Caco-2 (cell line): ENCODE results near the gene AKR1B1. TPM values are rescaled to one million over a fixed set of nuclear protein-coding genes. Genes with fewer than 3 reads are reported as not detected.

ENCODE experiments used
- BruUV-seq: library from RNA; stranded (reverse); fragments of 400-500 nt; replicated peaks from 2 replicates; lab custom pipeline; 2021; lab: Mats Ljungman, UMichigan
- CTCF ChIA-PET: fragments of 300-600 bp; sonication (Branson Sonifier 250); formaldehyde crosslinking; loops from one replicate; lab custom pipeline; 2022; ENCODE audit warnings: antibody characterized with exemption; lab: Charles Lee
- POLR2A ChIA-PET: fragments of 300-600 bp; sonication (Branson Sonifier 250); formaldehyde crosslinking; loops from one replicate; lab custom pipeline; 2022; ENCODE audit warnings: antibody characterized with exemption; lab: Charles Lee
- DNase-seq, 2 experiments: peaks; one replicate each; pipeline versions ENCODE4 v3.0.0 to v3.0.0-alpha.2; 2020 to 2022
- H3K27me3 ChIP-seq: replicated peaks from 2 replicates; pipeline ENCODE4 v1.6.0; 2011; ENCODE audit warnings: low read length; ENCODE audit not compliant: control insufficient read depth, insufficient read depth
- H3K36me3 ChIP-seq: 2 replicates; pipeline ENCODE4 v1.5.1; 2011; ENCODE audit warnings: low read length; ENCODE audit not compliant: control insufficient read depth, insufficient read depth
- H3K4me1 ChIP-seq: fragments of 250-450 bp; sonication (Bioruptor Pico); 2 replicates; pipeline ENCODE4 v1.5.1; 2020; ENCODE audit warnings: mild to moderate bottlenecking
- H3K4me3 ChIP-seq: 2 replicates; pipeline ENCODE4 v1.5.1; 2011; ENCODE audit warnings: low read depth, mild to moderate bottlenecking, control low read depth, low read length
- H3K9me3 ChIP-seq: fragments of 250-450 bp; sonication (Bioruptor Pico); 2 replicates; pipeline ENCODE4 v1.5.1; 2020; ENCODE audit warnings: mild to moderate bottlenecking, moderate library complexity
- H3K27ac Mint-ChIP-seq: one replicate; pipeline ENCODE4 v1.8.0; 2022; ENCODE audit warnings: mixed read lengths; ENCODE audit not compliant: unreplicated experiment
- H3K27me3 Mint-ChIP-seq: one replicate; pipeline ENCODE4 v1.8.0; 2022; ENCODE audit warnings: mixed read lengths; ENCODE audit not compliant: insufficient read depth, unreplicated experiment
- H3K36me3 Mint-ChIP-seq: one replicate; pipeline ENCODE4 v1.8.0; 2022; ENCODE audit warnings: mild to moderate bottlenecking, mixed read lengths; ENCODE audit not compliant: insufficient read depth, unreplicated experiment
- H3K4me1 Mint-ChIP-seq: one replicate; pipeline ENCODE4 v1.8.0; 2022; ENCODE audit warnings: low read depth, mixed read lengths; ENCODE audit not compliant: unreplicated experiment
- H3K4me3 Mint-ChIP-seq: one replicate; pipeline ENCODE4 v1.8.0; 2022; ENCODE audit warnings: mild to moderate bottlenecking, moderate library complexity, mixed read lengths; ENCODE audit not compliant: unreplicated experiment
- H3K9me3 Mint-ChIP-seq: one replicate; pipeline ENCODE4 v1.8.0; 2022; ENCODE audit warnings: mixed read lengths; ENCODE audit not compliant: unreplicated experiment
- intact Hi-C: fragments of 100-400 bp; cut with micrococcal nuclease; formaldehyde crosslinking; loops from one replicate; pipeline ENCODE4 v1.10.0; 2022; ENCODE audit not compliant: unreplicated experiment
- total RNA-seq: library from RNA; stranded (reverse); gene quantifications from 2 replicates; pipeline ENCODE4 v1.2.3, GENCODE V29; 2022
- TF ChIP-seq, protein P1 (sequence below), 2 experiments: fragments of 200-600 bp in 1 of 2; IDR thresholded peaks; 1 replicate in 1 of 2; 2 replicates in 1 of 2; pipeline versions ENCODE4 v1.5.1 to v1.8.0; 2011 to 2022; ENCODE audit warnings: antibody characterized with exemption in 1 of 2, control low read depth in 1 of 2, inconsistent platforms in 1 of 2, low read depth in 1 of 2, low read length in 1 of 2, mild to moderate bottlenecking in 1 of 2, moderate library complexity in 1 of 2; ENCODE audit not compliant: insufficient read depth in 1 of 2, severe bottlenecking in 1 of 2, unreplicated experiment in 1 of 2

Gene AKR1B1
- total RNA-seq, 1 experiment from 2014 or later: 58.6 TPM

DNA sequence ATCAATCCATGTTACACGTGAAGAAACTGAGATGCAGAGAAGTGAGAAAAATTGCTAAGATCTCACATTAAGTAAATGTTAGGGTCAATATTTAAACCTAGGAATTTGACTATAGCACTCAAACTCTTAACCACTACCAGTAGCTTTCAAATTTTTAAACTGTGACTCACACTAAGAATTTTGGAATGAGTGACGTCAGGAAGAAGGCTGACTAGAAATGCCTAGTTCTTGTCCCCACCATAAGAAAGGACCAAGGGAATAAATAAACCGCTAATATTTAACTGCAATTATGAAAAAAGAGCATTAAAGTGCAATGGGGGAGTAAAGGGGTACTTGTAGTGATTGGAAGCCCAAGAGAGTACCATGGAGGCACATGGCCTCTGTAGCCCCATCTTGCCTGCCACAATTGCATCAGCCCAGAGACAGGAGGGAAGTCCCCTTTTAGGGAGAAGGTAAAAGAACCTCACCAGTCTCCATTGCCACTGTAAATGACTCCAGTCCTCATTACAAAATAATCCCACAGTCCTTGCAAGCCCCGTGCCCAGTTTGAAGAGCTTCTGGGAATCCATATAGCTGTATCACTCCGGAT, 3.5 kb upstream of the AKR1B1 start:
- no peak for DNase-seq

DNA sequence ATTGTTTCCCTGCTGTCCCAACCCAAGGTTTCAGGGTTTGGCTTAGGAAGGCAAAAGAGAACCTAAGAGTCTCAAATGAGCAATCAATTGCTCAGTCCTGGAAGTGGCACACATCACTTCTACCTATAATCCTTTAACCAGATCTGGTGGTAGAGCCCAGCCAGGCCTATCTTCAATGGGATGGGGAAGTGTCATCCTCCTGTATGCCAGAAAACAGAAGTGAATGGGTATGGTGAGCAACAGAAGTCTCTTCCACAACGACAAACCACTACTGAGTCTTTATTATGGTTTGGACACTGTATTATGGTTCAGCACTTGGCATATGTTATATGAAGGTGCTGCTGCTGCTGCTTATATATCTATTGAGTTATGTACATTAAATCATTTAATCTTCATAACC, 3.0 kb upstream of the AKR1B1 start:
- intact Hi-C loops: no loop called here
- no TSS peak for BruUV-seq
- TF ChIP-seq, protein P1, sequence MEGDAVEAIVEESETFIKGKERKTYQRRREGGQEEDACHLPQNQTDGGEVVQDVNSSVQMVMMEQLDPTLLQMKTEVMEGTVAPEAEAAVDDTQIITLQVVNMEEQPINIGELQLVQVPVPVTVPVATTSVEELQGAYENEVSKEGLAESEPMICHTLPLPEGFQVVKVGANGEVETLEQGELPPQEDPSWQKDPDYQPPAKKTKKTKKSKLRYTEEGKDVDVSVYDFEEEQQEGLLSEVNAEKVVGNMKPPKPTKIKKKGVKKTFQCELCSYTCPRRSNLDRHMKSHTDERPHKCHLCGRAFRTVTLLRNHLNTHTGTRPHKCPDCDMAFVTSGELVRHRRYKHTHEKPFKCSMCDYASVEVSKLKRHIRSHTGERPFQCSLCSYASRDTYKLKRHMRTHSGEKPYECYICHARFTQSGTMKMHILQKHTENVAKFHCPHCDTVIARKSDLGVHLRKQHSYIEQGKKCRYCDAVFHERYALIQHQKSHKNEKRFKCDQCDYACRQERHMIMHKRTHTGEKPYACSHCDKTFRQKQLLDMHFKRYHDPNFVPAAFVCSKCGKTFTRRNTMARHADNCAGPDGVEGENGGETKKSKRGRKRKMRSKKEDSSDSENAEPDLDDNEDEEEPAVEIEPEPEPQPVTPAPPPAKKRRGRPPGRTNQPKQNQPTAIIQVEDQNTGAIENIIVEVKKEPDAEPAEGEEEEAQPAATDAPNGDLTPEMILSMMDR (IDR thresholded peaks at IDR 0.05; ENCODE audit: insufficient read depth in 1 of 2, low read depth in 1 of 2, low read length in 1 of 2, severe bottlenecking in 1 of 2, unreplicated experiment in 1 of 2): no peak
- Mint-ChIP-seq H3K4me3 (no peak overlapping the region), H3K36me3 (no peaks in the 10 kb centered on the region), H3K9me3 (peaks cover 21% of the 10 kb centered on the region), H3K4me1 (no peaks in the 10 kb centered on the region), H3K27ac (no peak overlapping the region), H3K27me3 (no peaks in the 10 kb centered on the region)
- H3K9me3 ChIP-seq: peaks cover 7% of the 10 kb centered on the region
- CTCF ChIA-PET: interaction anchor here (1.2 kb wide), 1 partner anchor 17 kb away, joined by 3 read pairs; no protein-coding TSS in a partner anchor
- peaks cover 4% of the 10 kb centered on the region; the same call in 1 of the 2 replicates for H3K4me1 ChIP-seq
- H3K27me3 ChIP-seq: no peaks in the 10 kb centered on the region
- no peak overlapping the region for H3K4me3 ChIP-seq
- POLR2A ChIA-PET: no interaction called here
- no peaks in the 10 kb centered on the region for H3K36me3 ChIP-seq
- no peak for DNase-seq

More for the DNA sequence above, 3.5 kb upstream of the AKR1B1 start:
- Histone ChIP-seq H3K9me3 (peaks cover 7% of the 10 kb centered on the region), H3K4me3 (no peak overlapping the region), H3K27me3 (no peaks in the 10 kb centered on the region), H3K4me1 (peaks cover 4% of the 10 kb centered on the region; the same call in 1 of the 2 replicates), H3K36me3 (no peaks in the 10 kb centered on the region)
- Mint-ChIP-seq H3K27me3 (no peaks in the 10 kb centered on the region), H3K9me3 (peaks cover 21% of the 10 kb centered on the region), H3K4me3 (no peak overlapping the region), H3K36me3 (no peaks in the 10 kb centered on the region), H3K4me1 (no peaks in the 10 kb centered on the region), H3K27ac (peak overlapping the region; percentile 45)
- no TSS peak for BruUV-seq
- POLR2A ChIA-PET: no interaction called here
- intact Hi-C loops: no loop called here
- TF ChIP-seq, protein P1 (IDR thresholded peaks at IDR 0.05; ENCODE audit: insufficient read depth in 1 of 2, low read depth in 1 of 2, low read length in 1 of 2, severe bottlenecking in 1 of 2, unreplicated experiment in 1 of 2): no peak
- CTCF ChIA-PET: interaction anchor here (1.2 kb wide), 1 partner anchor 16 kb away, joined by 3 read pairs; no protein-coding TSS in a partner anchor

DNA sequence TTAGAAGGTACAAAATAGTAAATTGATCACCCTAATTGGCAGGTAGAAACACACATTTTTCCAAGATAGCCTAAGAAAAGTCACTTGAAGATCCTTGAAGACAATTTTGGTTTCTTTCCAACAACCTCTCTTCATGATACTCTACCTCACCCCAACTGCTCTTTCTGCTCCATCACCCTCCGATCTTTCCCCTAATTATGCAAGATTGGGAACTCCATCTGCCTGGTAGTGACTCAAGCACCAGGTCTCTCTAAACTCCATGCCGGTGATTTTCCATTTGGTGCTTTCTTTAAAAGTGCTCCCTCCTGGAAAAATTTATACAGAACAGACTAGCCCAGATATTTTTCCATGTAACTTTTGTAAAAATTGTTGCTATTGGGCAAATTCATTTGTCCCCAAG, 1.1 kb upstream of the AKR1B1 start:
- CTCF ChIA-PET: no interaction called here

More for the DNA sequence above, 1.1 kb upstream of the AKR1B1 start:
- no peak overlapping the region for H3K27ac Mint-ChIP-seq
- no peaks in the 10 kb centered on the region for H3K4me1 Mint-ChIP-seq
- H3K9me3 Mint-ChIP-seq: peaks cover 12% of the 10 kb centered on the region
- H3K4me1 ChIP-seq: peaks cover 4% of the 10 kb centered on the region; the same call in 1 of the 2 replicates
- H3K4me3 ChIP-seq: no peak overlapping the region
- no peak overlapping the region for H3K4me3 Mint-ChIP-seq
- no peak for DNase-seq
- H3K36me3 Mint-ChIP-seq: no peaks in the 10 kb centered on the region
- TF ChIP-seq, protein P1 (IDR thresholded peaks at IDR 0.05; ENCODE audit: insufficient read depth in 1 of 2, low read depth in 1 of 2, low read length in 1 of 2, severe bottlenecking in 1 of 2, unreplicated experiment in 1 of 2): no peak
- no peaks in the 10 kb centered on the region for H3K36me3 ChIP-seq
- no peaks in the 10 kb centered on the region; the same call in none of the 2 replicates for H3K9me3 ChIP-seq
- intact Hi-C loops: no loop called here
- H3K27me3 Mint-ChIP-seq: no peaks in the 10 kb centered on the region
- POLR2A ChIA-PET: no interaction called here
- H3K27me3 ChIP-seq: no peaks in the 10 kb centered on the region
- no TSS peak for BruUV-seq
